GM10847 (cell line): ENCODE data around the gene NME7.

ENCODE experiments used
- POLR2A ChIP-seq: IDR thresholded peaks from 2 replicates; pipeline ENCODE4 v1.6.1; 2011; ENCODE audit not compliant: insufficient read length; ENCODE audit errors: extremely low read depth

NME7 gene

GRCh38 chr1:169105434-169106094 is 262.0 kb downstream of the NME7 start:
- no peak for TF ChIP-seq POLR2A

GRCh38 chr1:169105087-169105433 is 262.5 kb downstream of the NME7 start:
- no peak for TF ChIP-seq POLR2A

DNA sequence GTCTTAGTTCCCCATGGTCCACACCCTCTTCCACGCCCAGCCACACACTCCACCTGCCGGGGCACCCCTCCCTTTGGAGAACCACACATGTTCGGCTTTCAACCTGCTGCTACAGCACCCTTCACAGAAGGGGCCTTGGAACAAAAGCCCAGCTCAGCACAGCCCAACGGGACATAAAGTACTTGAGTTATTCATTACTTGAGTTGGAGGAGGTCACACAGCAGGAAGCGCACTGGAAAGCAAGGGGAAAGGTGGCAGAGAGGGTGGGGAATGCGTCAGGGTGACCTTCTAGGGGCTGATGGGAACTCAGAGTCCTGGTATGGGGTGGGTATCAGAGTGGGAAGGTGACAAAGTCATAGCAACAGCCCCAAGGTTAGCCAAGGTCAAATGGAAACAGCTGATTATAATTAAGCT is 264.1 kb downstream of the NME7 start:
- no peak for TF ChIP-seq POLR2A

GRCh38 chr1:169103002-169103401 is 264.6 kb downstream of the NME7 start:
- no peak for TF ChIP-seq POLR2A

GRCh38 chr1:169102567-169102966 is 265.0 kb downstream of the NME7 start:
- no peak for TF ChIP-seq POLR2A

DNA sequence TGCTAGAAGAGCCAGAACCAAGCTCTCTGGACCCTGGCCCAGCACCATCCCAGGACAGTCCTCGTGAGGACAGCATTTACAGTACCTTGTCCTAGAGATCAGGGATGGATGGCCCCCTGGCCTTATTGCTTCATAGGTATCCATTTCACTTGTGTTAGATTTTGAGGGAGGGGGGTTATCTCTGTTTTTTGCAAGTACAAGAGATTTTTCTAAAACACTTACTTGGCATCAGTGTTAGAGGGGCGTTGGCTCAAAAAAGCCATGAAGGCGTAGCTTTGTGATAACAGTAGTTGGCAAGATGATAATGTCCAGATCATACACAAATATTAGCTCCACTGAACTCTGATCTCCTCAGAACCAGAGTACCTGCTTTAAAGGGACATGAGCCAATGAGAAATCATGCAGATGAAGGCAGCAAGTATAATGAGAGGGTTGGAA is 266.9 kb downstream of the NME7 start:
- TF ChIP-seq POLR2A = no peak

- no peak for TF ChIP-seq POLR2A
Measured at GRCh38 chr1:169100208-169100607, 267.4 kb downstream of the NME7 start.

GRCh38 chr1:169099561-169099960 is 268.0 kb downstream of the NME7 start:
- no peak for TF ChIP-seq POLR2A

DNA sequence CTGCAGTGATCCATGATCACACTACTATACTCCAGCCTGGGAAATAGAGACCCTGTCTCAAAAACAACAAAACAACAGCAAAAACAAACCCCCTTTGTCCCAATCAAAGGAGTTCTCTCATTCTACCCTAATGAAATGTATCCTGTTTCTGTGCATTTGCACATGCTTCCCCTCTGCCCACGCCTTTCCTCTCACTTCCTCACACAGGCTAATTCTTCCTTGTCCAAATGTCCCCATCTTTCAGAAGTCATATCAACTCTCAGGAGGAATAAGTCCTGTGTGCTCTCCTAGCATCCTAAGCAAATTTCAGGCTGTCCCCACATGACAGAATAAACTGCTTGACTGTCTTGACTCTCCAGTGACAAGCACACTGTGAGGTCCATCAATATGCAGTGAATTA is 269.2 kb downstream of the NME7 start:
- no peak for TF ChIP-seq POLR2A

GRCh38 chr1:169094897-169095569 is 272.6 kb downstream of the NME7 start:
- no peak for TF ChIP-seq POLR2A

DNA sequence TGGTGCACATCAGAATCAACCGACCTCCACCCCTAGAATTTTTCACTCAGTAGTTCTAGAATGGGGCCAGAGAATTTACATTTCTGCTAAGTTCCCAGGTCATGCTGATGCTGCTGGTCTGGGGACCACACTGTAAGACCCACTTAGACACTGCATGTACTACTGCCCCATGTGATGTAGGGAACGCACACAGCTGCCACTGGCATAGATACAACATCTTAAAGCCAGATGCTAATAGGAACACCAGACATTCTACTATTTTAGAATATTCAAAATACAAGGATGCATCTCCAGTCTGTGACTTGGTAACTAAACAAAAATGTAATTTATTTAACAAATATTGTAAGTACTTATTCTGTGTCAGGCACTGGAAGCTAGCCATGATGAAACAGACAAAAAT is 275.2 kb downstream of the NME7 start:
- TF ChIP-seq POLR2A = no peak

- no peak for TF ChIP-seq POLR2A
Measured at GRCh38 chr1:169091480-169091941, 276.1 kb downstream of the NME7 start.

DNA sequence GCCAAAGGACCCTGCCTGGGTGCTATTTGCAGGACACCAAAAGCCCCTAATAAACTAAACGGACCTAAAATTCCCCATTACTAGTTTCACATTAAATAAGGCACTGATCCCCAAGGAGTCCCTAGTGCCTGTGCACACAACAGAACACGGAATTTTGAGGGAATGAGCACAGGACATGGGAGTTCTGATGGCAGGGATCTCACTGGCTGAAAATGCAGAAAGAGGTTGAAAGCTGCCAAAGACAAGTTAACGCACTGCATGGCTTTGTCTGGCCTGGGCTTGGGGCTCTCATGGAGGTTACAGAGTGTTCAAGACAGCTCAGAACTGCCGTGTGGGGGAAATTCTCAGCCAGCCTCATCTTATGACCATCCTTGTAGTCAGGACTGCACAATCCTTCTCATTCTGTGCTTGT is 276.7 kb downstream of the NME7 start:
- TF ChIP-seq POLR2A = no peak

GRCh38 chr1:169090308-169090899 is 277.2 kb downstream of the NME7 start:
- no peak for TF ChIP-seq POLR2A

DNA sequence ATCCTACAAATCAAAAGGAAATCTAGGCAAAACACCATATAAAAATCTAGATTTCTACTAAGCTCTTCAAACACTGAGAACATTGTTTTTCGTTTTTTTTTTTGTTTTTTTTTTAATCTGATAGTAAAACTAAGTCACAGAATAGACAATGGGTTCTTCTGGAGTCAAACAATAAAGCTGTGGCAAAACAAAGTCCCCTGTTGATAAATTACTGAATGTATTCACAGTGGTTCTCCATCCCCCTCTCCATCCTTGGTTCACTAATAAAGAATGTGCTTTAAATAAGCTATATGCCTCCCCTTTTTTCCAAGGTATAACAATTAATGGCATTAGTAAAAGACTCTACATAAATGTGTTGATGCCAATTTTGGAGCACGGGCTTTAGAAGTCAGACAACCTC is 277.8 kb downstream of the NME7 start:
- no peak for TF ChIP-seq POLR2A

DNA sequence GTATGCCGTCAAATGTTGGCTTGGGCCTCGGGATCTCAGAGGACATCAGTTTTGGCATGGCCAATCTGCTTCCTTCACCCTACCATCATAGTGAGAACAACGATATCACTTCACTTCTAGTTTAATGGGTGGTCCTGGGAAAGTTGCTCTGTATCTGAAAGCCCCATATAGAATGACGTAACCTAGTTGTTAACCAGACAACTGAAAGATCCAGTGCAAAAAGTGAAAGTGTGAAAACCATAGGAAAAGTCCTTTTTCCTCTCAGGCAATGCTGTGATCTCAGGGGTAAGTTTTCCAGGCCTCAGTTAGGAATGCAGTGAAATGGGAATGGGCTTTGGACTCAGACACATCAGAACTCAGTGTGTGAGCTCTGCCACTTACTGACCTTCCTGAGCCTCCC is 279.7 kb downstream of the NME7 start:
- no peak for TF ChIP-seq POLR2A

- no peak for TF ChIP-seq POLR2A
Measured at GRCh38 chr1:169086603-169087455, 280.8 kb downstream of the NME7 start.
